EL (cell line): Measurements from ENCODE around the gene FAM24B.
"Not testable (repeated sequence)": the region's sequence is repeated elsewhere in the genome, so short reads cannot be mapped to it uniquely, and the experiment has no call there.

Experiments
- DNase-seq: peaks from one replicate; pipeline ENCODE4 v3.0.0-alpha.2; 2016

Gene FAM24B

GRCh38 chr10:122879339-122880273 lies at the start of gene FAM24B:
FAM24B (minus strand) TSS chr10:122879581; CDS start chr10:122850515, 29,066 bp downstream.
- DNase-seq = peak; percentile 99

GRCh38 chr10:122915700-122916099 lies 36.3 kb upstream of the FAM24B start:
- DNase-seq = no peak

- peak; percentile 35 for DNase-seq
Measured at GRCh38 chr10:122911889-122912484, 32.6 kb upstream of the FAM24B start.

GRCh38 chr10:122910310-122910709 lies 30.9 kb upstream of the FAM24B start, which contains the start of gene FAM24A:
FAM24A (plus strand) TSS chr10:122910610; CDS start chr10:122911635, 1,025 bp downstream.
- no peak for DNase-seq

GRCh38 chr10:122903861-122904260 lies 24.5 kb upstream of the FAM24B start:
- not testable (repeated sequence) for DNase-seq

- DNase-seq = no peak
Measured at GRCh38 chr10:122894261-122894944, 15.0 kb upstream of the FAM24B start.

GRCh38 chr10:122884166-122884565 lies 4.8 kb upstream of the FAM24B start:
- DNase-seq = no peak

- DNase-seq = no peak
Measured at GRCh38 chr10:122882766-122883165, 3.4 kb upstream of the FAM24B start.

GRCh38 chr10:122878799-122879338 lies 512 bp downstream of the FAM24B start:
- DNase-seq = peak; percentile 23

- DNase-seq = peak; percentile 16
Measured at GRCh38 chr10:122877264-122877663, 2.1 kb downstream of the FAM24B start.

- no peak for DNase-seq
Measured at GRCh38 chr10:122876467-122876855, 2.9 kb downstream of the FAM24B start.

GRCh38 chr10:122875843-122876466 lies 3.4 kb downstream of the FAM24B start:
- DNase-seq = no peak

GRCh38 chr10:122871947-122872346 lies 7.4 kb downstream of the FAM24B start:
- DNase-seq = not testable (repeated sequence)

GRCh38 chr10:122868768-122869167 lies 10.6 kb downstream of the FAM24B start:
- DNase-seq = not testable (repeated sequence)

GRCh38 chr10:122866757-122867482 lies 12.5 kb downstream of the FAM24B start:
- DNase-seq = not testable (repeated sequence)

GRCh38 chr10:122864901-122865300 lies 14.5 kb downstream of the FAM24B start:
- DNase-seq = peak; percentile 61

GRCh38 chr10:122864194-122864592 lies 15.2 kb downstream of the FAM24B start:
- no peak for DNase-seq

- DNase-seq = no peak
Measured at GRCh38 chr10:122863216-122864193, 15.9 kb downstream of the FAM24B start.

GRCh38 chr10:122861711-122862161 lies 17.6 kb downstream of the FAM24B start:
- peak; percentile 79 for DNase-seq

GRCh38 chr10:122859527-122859926 lies 19.9 kb downstream of the FAM24B start:
- no peak for DNase-seq
